Myocyte (in vitro differentiated cells): ENCODE data around the gene CLASP1. TPM values are rescaled to one million over a fixed set of nuclear protein-coding genes. Genes with fewer than 3 reads are reported as not detected.
A peak's percentile ranks its signal among the peaks of the same experiment; 100 is the strongest.
"Not testable (repeated sequence)": the region's sequence is repeated elsewhere in the genome, so short reads cannot be mapped to it uniquely, and the experiment has no call there.

ENCODE experiments used
- DNase-seq: peaks from one replicate; pipeline ENCODE4 v3.0.0-alpha.2; 2012; ENCODE audit warnings: low read depth
- total RNA-seq: library from RNA; depleted of rRNA; stranded (reverse); fragments of >200 nt; gene quantifications from 2 replicates; pipeline ENCODE4 v1.2.3, GENCODE V29; 2014

Gene CLASP1
- total RNA-seq, 1 donor from 2014 or later, result 43.9 TPM

GRCh38 chr2:121377646-121378045 lies 271.6 kb downstream of the CLASP1 start:
- peak; percentile 78 for DNase-seq

- DNase-seq, result peak; percentile 59
Observed at GRCh38 chr2:121376535-121377250, 272.6 kb downstream of the CLASP1 start.

- no peak for DNase-seq
Observed at GRCh38 chr2:121375621-121376159, 273.6 kb downstream of the CLASP1 start.

GRCh38 chr2:121374412-121375075 lies 274.7 kb downstream of the CLASP1 start:
- not testable (repeated sequence) for DNase-seq

GRCh38 chr2:121372721-121373353 lies 276.4 kb downstream of the CLASP1 start:
- no peak for DNase-seq

GRCh38 chr2:121372082-121372481 lies 277.2 kb downstream of the CLASP1 start:
- no peak for DNase-seq

GRCh38 chr2:121368836-121369235 lies 280.4 kb downstream of the CLASP1 start:
- no peak for DNase-seq

GRCh38 chr2:121368155-121368554 lies 281.1 kb downstream of the CLASP1 start:
- no peak for DNase-seq

GRCh38 chr2:121367246-121367900 lies 281.9 kb downstream of the CLASP1 start:
- no peak for DNase-seq

GRCh38 chr2:121366040-121366439 lies 283.2 kb downstream of the CLASP1 start:
- DNase-seq, result no peak

- no peak for DNase-seq
Observed at GRCh38 chr2:121365061-121365460, 284.2 kb downstream of the CLASP1 start.

GRCh38 chr2:121363632-121364420 lies 285.4 kb downstream of the CLASP1 start:
- DNase-seq, result peak; percentile 93

GRCh38 chr2:121362774-121363173 lies 286.5 kb downstream of the CLASP1 start:
- DNase-seq, result peak; percentile 87

- peak; percentile 37 for DNase-seq
Observed at GRCh38 chr2:121362226-121362625, 287.0 kb downstream of the CLASP1 start.

- DNase-seq, result peak; percentile 55
Observed at GRCh38 chr2:121360566-121361300, 288.5 kb downstream of the CLASP1 start.

GRCh38 chr2:121359716-121360565 lies 289.3 kb downstream of the CLASP1 start:
- DNase-seq, result no peak

- DNase-seq, result no peak
Observed at GRCh38 chr2:121359170-121359569, 290.1 kb downstream of the CLASP1 start.

- no peak for DNase-seq
Observed at GRCh38 chr2:121358291-121358690, 291.0 kb downstream of the CLASP1 start.

GRCh38 chr2:121356058-121356640 lies 293.1 kb downstream of the CLASP1 start:
- peak; percentile 84 for DNase-seq
